C4-2B (cell line): ENCODE measurements around the gene SAMM50.

Experiments
- ZFX ChIP-seq: fragments of 450-650 bp; IDR thresholded peaks from 2 replicates; pipeline ENCODE4 v1.6.1; 2017
- TF ChIP-seq, protein P1 (sequence below): fragments of 450-650 bp; conservative IDR thresholded peaks from 2 replicates; pipeline ENCODE4 v1.5.1; 2017; ENCODE audit warnings: mild to moderate bottlenecking

DNA sequence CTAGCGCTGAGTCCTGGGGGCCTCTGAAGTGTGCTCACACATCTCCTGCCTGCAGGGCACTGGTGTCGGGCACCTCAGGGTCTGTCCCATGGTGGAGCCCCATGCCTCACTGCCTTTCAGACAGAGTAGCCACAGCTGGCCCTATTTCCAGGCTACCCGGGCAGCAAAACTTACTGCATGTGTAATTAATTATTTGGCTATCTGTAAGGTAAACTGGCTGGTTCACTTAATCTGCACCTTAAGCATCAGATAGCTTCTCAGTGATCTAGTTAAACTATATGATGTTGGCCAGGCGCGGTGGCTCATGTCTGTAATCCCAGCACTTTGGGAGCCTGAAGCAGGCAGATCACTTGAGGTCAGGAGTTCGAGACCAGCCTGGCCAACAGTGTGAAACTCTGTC lies 26.3 kb upstream of the SAMM50 start:
- TF ChIP-seq, protein P1, sequence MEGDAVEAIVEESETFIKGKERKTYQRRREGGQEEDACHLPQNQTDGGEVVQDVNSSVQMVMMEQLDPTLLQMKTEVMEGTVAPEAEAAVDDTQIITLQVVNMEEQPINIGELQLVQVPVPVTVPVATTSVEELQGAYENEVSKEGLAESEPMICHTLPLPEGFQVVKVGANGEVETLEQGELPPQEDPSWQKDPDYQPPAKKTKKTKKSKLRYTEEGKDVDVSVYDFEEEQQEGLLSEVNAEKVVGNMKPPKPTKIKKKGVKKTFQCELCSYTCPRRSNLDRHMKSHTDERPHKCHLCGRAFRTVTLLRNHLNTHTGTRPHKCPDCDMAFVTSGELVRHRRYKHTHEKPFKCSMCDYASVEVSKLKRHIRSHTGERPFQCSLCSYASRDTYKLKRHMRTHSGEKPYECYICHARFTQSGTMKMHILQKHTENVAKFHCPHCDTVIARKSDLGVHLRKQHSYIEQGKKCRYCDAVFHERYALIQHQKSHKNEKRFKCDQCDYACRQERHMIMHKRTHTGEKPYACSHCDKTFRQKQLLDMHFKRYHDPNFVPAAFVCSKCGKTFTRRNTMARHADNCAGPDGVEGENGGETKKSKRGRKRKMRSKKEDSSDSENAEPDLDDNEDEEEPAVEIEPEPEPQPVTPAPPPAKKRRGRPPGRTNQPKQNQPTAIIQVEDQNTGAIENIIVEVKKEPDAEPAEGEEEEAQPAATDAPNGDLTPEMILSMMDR: no peak
- no peak for TF ChIP-seq ZFX
